GM12873 (cell line): ENCODE measurements around the gene ANKRD24.

Experiments used
- CTCF ChIP-seq: IDR thresholded peaks from 2 replicates; pipeline ENCODE4 v1.5.1; 2012; ENCODE audit warnings: low read depth, mild to moderate bottlenecking, moderate library complexity, low read length, control low read depth; ENCODE audit not compliant: insufficient read depth; ENCODE audit errors: missing control alignments

The ANKRD24 gene

GRCh38 chr19:4258181-4258580, 75.7 kb downstream of the ANKRD24 start:
- no peak for TF ChIP-seq CTCF

DNA sequence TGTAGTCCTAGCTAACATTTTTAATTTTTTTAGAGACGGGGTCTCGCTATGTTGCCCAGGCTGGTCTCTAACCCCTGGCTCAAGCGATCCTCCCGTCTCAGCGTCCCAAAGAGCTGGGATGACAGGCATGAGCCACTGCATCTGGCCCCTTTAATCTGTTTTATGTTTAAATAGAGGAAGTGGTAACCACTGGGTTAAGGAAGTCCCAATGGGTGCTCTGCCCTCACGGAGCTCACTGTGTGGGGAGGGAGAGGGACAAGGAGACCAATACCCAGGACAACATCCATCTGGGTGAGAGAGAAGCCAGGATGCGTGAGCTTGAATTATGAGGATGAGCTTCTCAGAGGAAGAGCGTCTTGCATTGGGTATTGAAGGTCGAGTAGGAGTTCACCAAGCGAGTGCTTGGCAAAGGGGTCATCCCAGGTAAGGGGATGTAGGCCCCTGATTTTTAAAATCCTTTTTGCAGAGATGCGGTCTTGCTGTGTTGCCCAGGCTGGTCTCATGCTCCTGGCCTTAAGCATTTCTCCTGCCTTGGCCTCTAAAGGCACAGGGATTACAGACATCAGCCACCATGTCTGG, 78.2 kb downstream of the ANKRD24 start:
- TF ChIP-seq CTCF: no peak

DNA sequence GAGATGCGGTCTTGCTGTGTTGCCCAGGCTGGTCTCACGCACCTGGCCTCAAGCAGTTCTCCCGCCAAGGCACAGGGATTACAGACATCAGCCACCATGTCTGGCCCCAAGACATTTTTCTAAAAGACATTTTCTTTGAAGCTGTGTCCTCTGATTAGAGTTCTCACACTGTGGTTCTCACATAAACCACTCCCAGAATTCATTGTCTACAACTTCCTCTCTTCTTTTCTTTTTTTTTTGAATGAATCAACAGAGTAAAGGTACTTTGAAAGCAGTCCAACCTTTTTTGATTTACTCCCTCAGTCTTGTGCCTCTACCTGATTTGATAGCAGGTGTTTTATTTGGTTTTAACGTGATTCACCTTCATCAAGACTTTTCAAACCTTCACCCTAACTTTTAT, 82.3 kb downstream of the ANKRD24 start:
- TF ChIP-seq CTCF: no peak

- TF ChIP-seq CTCF: no peak
Measured at GRCh38 chr19:4266253-4267000, 83.9 kb downstream of the ANKRD24 start.

DNA sequence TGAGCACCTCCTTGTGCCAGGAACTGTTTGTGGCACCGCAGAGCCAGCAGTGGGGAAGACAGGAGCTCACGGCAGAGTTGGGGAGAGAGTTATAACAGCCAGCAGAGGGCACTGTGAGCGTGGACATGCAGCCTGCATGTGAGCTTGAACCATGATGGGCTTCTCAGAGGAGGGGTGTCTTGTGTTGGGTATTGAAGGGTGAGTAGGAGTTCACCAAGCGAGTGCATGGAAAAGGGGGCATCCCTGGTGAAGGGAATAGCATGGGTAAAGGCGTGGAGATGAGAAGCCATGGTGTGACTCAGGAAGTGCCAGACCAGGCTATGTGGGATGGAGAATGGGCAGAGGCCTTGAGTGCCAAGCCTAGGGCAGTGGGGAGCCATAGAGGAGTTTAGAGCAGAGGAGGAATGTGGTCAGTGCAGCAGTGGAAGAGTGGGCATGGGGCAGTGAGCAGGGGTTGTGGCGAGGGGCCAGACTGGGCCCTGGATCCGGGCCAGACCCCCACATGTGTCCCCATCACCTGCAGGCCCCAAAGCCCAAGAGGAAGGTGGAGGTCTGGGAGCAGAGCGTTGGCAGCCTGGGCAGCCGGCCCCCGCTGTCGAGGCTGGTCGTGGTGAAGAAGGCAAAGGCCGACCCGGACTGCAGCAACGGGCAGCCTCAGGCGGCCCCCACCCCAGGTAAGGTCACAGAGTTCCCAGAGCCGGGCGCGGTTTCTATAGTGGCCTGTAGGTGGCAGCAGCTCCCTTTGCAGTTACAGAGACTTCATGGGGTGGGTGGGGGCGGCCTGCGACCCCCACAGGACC, 84.8 kb downstream of the ANKRD24 start:
- peak; percentile 78 for TF ChIP-seq CTCF

GRCh38 chr19:4267901-4268815, 85.7 kb downstream of the ANKRD24 start:
- TF ChIP-seq CTCF: no peak
